ENCODE measurements around the gene ADRA2B. TPM values are rescaled to one million over a fixed set of nuclear protein-coding genes. Genes with fewer than 3 reads are reported as not detected.

The ADRA2B gene
- total and polyA plus RNA-seq, 2 donors (not counting 3 experiments of a cell fraction or from before 2014, with no cell fraction given): not detected

DNA sequence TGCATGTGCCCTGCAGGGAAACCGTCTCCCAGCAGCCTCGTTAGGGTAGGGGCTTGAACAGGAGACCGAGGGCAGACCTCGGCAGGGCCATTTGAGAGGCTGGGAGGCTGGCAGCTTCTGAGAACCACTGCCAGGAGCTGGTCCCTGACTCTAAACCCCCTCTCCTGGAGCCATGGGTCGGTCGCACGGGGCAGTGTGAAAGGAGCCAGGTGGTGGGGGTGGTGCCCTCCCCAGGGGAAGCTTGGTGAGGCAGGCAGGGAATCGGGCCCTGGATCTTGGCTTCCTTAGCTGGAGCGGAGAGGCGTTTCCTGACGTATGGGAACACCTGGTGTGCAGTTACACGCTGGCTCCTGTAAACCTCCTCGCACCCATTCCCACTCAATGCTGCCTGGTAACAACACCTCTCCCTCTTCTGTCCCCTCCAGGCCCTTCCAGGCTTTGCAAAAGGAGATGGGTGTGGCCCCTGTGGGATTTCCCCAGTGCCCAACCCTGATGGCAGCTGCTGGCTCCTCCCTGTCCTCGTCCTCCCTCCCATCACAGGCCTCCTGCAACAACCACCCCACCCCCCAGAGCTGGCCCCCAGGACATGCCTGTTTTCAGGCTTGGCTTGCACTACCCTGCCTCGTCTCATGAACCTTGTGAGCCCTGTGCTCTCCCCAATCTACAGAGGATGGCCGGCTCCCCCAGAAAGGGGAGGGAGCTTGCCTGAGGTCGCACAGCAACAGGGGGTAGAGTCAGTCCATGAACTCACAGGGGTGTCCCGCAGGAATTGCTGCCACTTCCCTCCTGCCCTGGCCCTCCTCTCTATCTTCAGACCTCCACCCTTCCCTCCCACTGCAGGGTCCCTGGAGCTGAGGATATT, 24.4 kb downstream of the ADRA2B start:
- no peaks in the 10 kb centered on the region for H3K4me1 ChIP-seq (ENCODE audit: control insufficient read depth, extremely low read depth, insufficient read depth, low read length)
- BruUV-seq (replicated peaks): no TSS peak
- no peaks in the 10 kb centered on the region for H3K9me3 ChIP-seq (replicated peaks; ENCODE audit: control insufficient read depth, insufficient read depth, low read length)
- H3K27ac ChIP-seq (ENCODE audit: insufficient read depth, low read depth, low read length): no peak overlapping the region
- DNase-seq (ENCODE audit: low read depth, low spot score) (no peak), FAIRE-seq (no peak)
- H2AFZ ChIP-seq (ENCODE audit: low read depth, low read length): no peak overlapping the region
- ChIA-PET CTCF (interaction anchor here (0.8 kb wide), 1 partner anchor 83 kb away, joined by 3 read pairs; no protein-coding TSS in a partner anchor), POLR2A (no interaction called here)
- no peak overlapping the region for H3K4me3 ChIP-seq (replicated peaks in 1 of 3; ENCODE audit: insufficient read depth in 1 of 3, low read depth in 1 of 3, low read length in 3 of 3)
- dilution Hi-C loops (cut with MboI; ENCODE audit: extremely low pct_ligation_motif_present, low sequenced_read_pairs) (no loop called here), intact Hi-C loops (cut with micrococcal nuclease) (no loop called here)
- H3K9ac ChIP-seq (replicated peaks; ENCODE audit: extremely low read depth, insufficient read depth, low read length): no peak overlapping the region
- peaks cover 0 to 2% of the 10 kb centered on the region in 2 experiments for H3K27me3 ChIP-seq (ENCODE audit: control insufficient read depth in 2 of 2, insufficient read depth in 2 of 2, low read length in 2 of 2)
- H3K36me3 ChIP-seq (ENCODE audit: control insufficient read depth in 2 of 2, extremely low read depth in 1 of 2, insufficient read depth in 2 of 2, low read length in 2 of 2): no peaks in the 10 kb centered on the region
- H3K79me2 ChIP-seq (ENCODE audit: control insufficient read depth, insufficient read depth, low read length): no peaks in the 10 kb centered on the region
- TF ChIP-seq EZH2 (IDR thresholded peaks at IDR 0.05; ENCODE audit: borderline replicate concordance, low read depth, low read length, severe bottlenecking): no peak
- no peak for TF ChIP-seq MYC (IDR thresholded peaks at IDR 0.05; ENCODE audit: low read depth, low read length)
- TF ChIP-seq GATA2 (IDR thresholded peaks at IDR 0.05; ENCODE audit: insufficient read depth, insufficient read length, low read depth, low read length): no peak
- TF ChIP-seq FOS (IDR thresholded peaks at IDR 0.05; ENCODE audit: borderline replicate concordance, insufficient read depth, low read length): no peak
- TF ChIP-seq, protein P1, sequence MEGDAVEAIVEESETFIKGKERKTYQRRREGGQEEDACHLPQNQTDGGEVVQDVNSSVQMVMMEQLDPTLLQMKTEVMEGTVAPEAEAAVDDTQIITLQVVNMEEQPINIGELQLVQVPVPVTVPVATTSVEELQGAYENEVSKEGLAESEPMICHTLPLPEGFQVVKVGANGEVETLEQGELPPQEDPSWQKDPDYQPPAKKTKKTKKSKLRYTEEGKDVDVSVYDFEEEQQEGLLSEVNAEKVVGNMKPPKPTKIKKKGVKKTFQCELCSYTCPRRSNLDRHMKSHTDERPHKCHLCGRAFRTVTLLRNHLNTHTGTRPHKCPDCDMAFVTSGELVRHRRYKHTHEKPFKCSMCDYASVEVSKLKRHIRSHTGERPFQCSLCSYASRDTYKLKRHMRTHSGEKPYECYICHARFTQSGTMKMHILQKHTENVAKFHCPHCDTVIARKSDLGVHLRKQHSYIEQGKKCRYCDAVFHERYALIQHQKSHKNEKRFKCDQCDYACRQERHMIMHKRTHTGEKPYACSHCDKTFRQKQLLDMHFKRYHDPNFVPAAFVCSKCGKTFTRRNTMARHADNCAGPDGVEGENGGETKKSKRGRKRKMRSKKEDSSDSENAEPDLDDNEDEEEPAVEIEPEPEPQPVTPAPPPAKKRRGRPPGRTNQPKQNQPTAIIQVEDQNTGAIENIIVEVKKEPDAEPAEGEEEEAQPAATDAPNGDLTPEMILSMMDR (IDR thresholded peaks at IDR 0.05; ENCODE audit: extremely low read depth in 1 of 2, insufficient read depth in 1 of 2, low read depth in 1 of 2, low read length in 2 of 2): no peak
- TF ChIP-seq JUN (IDR thresholded peaks at IDR 0.05; ENCODE audit: borderline replicate concordance, insufficient read depth, insufficient read length, low read depth): no peak
- TF ChIP-seq POLR2A (IDR thresholded peaks at IDR 0.05; ENCODE audit: low read depth, low read length): no peak
- TF ChIP-seq POLR2AphosphoS5 (IDR thresholded peaks at IDR 0.05; ENCODE audit: insufficient read depth, low read depth, low read length): no peak
- TF ChIP-seq, protein P2, sequence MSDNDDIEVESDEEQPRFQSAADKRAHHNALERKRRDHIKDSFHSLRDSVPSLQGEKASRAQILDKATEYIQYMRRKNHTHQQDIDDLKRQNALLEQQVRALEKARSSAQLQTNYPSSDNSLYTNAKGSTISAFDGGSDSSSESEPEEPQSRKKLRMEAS (IDR thresholded peaks at IDR 0.05; ENCODE audit: insufficient read depth, insufficient read length): no peak
- no peak overlapping the region for H3K4me2 ChIP-seq (ENCODE audit: insufficient read depth, low read length)
- no peaks in the 10 kb centered on the region for H4K20me1 ChIP-seq (replicated peaks; ENCODE audit: control insufficient read depth, extremely low read depth, insufficient read depth, low read length)
- H3K9me1 ChIP-seq (replicated peaks; ENCODE audit: control insufficient read depth, extremely low read depth, insufficient read depth, low read length): no peaks in the 10 kb centered on the region

All from endothelial cell of umbilical vein (primary cell).